H9 (cell line): Measurements from ENCODE around the gene LBX1. TPM values are rescaled to one million over a fixed set of nuclear protein-coding genes. Genes with fewer than 3 reads are reported as not detected.

Experiments used
- DNase-seq: peaks from one replicate; pipeline ENCODE4 v3.0.0-alpha.2; 2017
- H2AFZ ChIP-seq: one replicate; pipeline ENCODE4 v1.6.1; 2013; ENCODE audit warnings: mild to moderate bottlenecking, low read length, control low read depth, moderate library complexity
- H2AK5ac ChIP-seq: 2 replicates; pipeline ENCODE4 v1.6.1; 2013; ENCODE audit warnings: low read length, control low read depth, mixed read lengths; ENCODE audit not compliant: insufficient read length
- H2BK120ac ChIP-seq: one replicate; pipeline ENCODE4 v1.6.1; 2013; ENCODE audit warnings: low read depth, mild to moderate bottlenecking, low read length, control low read depth, inconsistent platforms; ENCODE audit not compliant: poor library complexity, severe bottlenecking
- H2BK12ac ChIP-seq: 2 replicates; pipeline ENCODE4 v1.6.1; 2013; ENCODE audit warnings: low read length, control low read depth, mixed read lengths, low read depth; ENCODE audit not compliant: insufficient read length
- H2BK15ac ChIP-seq: 2 replicates; pipeline ENCODE4 v1.6.1; 2013; ENCODE audit warnings: low read depth, low read length, control low read depth
- H2BK20ac ChIP-seq: one replicate; pipeline ENCODE4 v1.6.1; 2013; ENCODE audit warnings: low read depth, mild to moderate bottlenecking, low read length, control low read depth, inconsistent platforms; ENCODE audit not compliant: poor library complexity, severe bottlenecking
- H2BK5ac ChIP-seq: 2 replicates; pipeline ENCODE4 v1.6.1; 2013; ENCODE audit warnings: low read length, control low read depth, mixed read lengths; ENCODE audit not compliant: insufficient read length
- H3K14ac ChIP-seq: 2 replicates; pipeline ENCODE4 v1.6.1; 2013; ENCODE audit warnings: low read length, control low read depth; ENCODE audit not compliant: insufficient read depth
- H3K18ac ChIP-seq: 2 replicates; pipeline ENCODE4 v1.6.1; 2013; ENCODE audit warnings: low read depth, mild to moderate bottlenecking, mixed read lengths, low read length, control low read depth; ENCODE audit not compliant: insufficient read length
- H3K23ac ChIP-seq: 2 replicates; pipeline ENCODE4 v1.6.1; 2013; ENCODE audit warnings: low read length, control low read depth, mixed read lengths, low read depth; ENCODE audit not compliant: insufficient read length
- H3K23me2 ChIP-seq: 2 replicates; pipeline ENCODE4 v1.6.1; 2013; ENCODE audit warnings: low read depth, mild to moderate bottlenecking, mixed read lengths, low read length, control low read depth; ENCODE audit not compliant: insufficient read length, poor library complexity, severe bottlenecking
- H3K27ac ChIP-seq: 2 replicates; pipeline ENCODE4 v1.5.1; 2013; ENCODE audit warnings: low read length, control low read depth, mixed read lengths, low read depth; ENCODE audit not compliant: insufficient read length
- H3K27me3 ChIP-seq: 2 replicates; pipeline ENCODE4 v1.6.1; 2013; ENCODE audit warnings: low read length, control low read depth, inconsistent platforms; ENCODE audit not compliant: insufficient read depth
- H3K4ac ChIP-seq: 2 replicates; pipeline ENCODE4 v1.6.1; 2013; ENCODE audit warnings: low read depth, mild to moderate bottlenecking, control low read depth, inconsistent platforms, low read length, moderate library complexity
- H3K4me1 ChIP-seq: 2 replicates; pipeline ENCODE4 v1.6.1; 2013; ENCODE audit warnings: low read length, control low read depth, inconsistent platforms; ENCODE audit not compliant: insufficient read depth
- H3K4me2 ChIP-seq: 2 replicates; pipeline ENCODE4 v1.6.1; 2013; ENCODE audit warnings: low read length, control low read depth, mixed read lengths; ENCODE audit not compliant: insufficient read length, insufficient read depth
- H3K56ac ChIP-seq: 2 replicates; pipeline ENCODE4 v1.6.1; 2013; ENCODE audit warnings: low read depth, mild to moderate bottlenecking, mixed read lengths, low read length, control low read depth; ENCODE audit not compliant: insufficient read length
- H3K79me1 ChIP-seq: 2 replicates; pipeline ENCODE4 v1.6.1; 2013; ENCODE audit warnings: low read depth, mild to moderate bottlenecking, moderate library complexity, low read length, control low read depth, inconsistent platforms; ENCODE audit not compliant: insufficient read depth, poor library complexity, severe bottlenecking
- H3K79me2 ChIP-seq: 2 replicates; pipeline ENCODE4 v1.6.1; 2013; ENCODE audit warnings: low read length, control low read depth, inconsistent platforms; ENCODE audit not compliant: insufficient read depth
- H3K9ac ChIP-seq: 2 replicates; pipeline ENCODE4 v1.6.1; 2013; ENCODE audit warnings: low read length, control low read depth, mixed read lengths; ENCODE audit not compliant: insufficient read length; ENCODE audit errors: extremely low read depth
- H3K9me3 ChIP-seq: one replicate; pipeline ENCODE4 v1.6.1; 2013; ENCODE audit warnings: low read depth, low read length, inconsistent platforms; ENCODE audit not compliant: control insufficient read depth
- H3T11ph ChIP-seq: one replicate; pipeline ENCODE4 v1.6.1; 2013; ENCODE audit warnings: mild to moderate bottlenecking, low read length, control low read depth, inconsistent platforms
- H4K20me1 ChIP-seq: one replicate; pipeline ENCODE4 v1.6.1; 2013; ENCODE audit not compliant: control insufficient read depth, insufficient read length, insufficient read depth
- H4K5ac ChIP-seq: 2 replicates; pipeline ENCODE4 v1.6.1; 2013; ENCODE audit warnings: low read depth, mild to moderate bottlenecking, mixed read lengths, low read length, control low read depth; ENCODE audit not compliant: insufficient read length
- H4K8ac ChIP-seq: replicated peaks from 2 replicates; pipeline ENCODE4 v1.6.1; 2013; ENCODE audit warnings: low read length, control low read depth, mixed read lengths, low read depth; ENCODE audit not compliant: insufficient read length
- H4K91ac ChIP-seq: 2 replicates; pipeline ENCODE4 v1.6.1; 2013; ENCODE audit warnings: low read depth, mild to moderate bottlenecking, moderate library complexity, mixed read lengths, low read length, control low read depth; ENCODE audit not compliant: insufficient read length
- H3K27ac Mint-ChIP-seq, 3 experiments: 2 replicates in 2 of 3; 3 replicates in 1 of 3; pipeline ENCODE4 v1.8.0; 2020 to 2021; ENCODE audit warnings: mixed read lengths in 3 of 3, mild to moderate bottlenecking in 1 of 3, moderate library complexity in 1 of 3
- H3K27me3 Mint-ChIP-seq: 2 replicates; pipeline ENCODE4 v1.8.0; 2021; ENCODE audit warnings: low read depth, mild to moderate bottlenecking, moderate library complexity, mixed read lengths
- H3K36me3 Mint-ChIP-seq, 3 experiments: 2 replicates in 2 of 3; 3 replicates in 1 of 3; pipeline ENCODE4 v1.8.0; 2020 to 2021; ENCODE audit warnings: low read depth in 3 of 3, mixed read lengths in 3 of 3; ENCODE audit not compliant: insufficient read depth in 1 of 3
- H3K4me1 Mint-ChIP-seq, 2 experiments: 2 replicates each; pipeline ENCODE4 v1.8.0; 2020; ENCODE audit warnings: mixed read lengths in 2 of 2
- H3K4me3 Mint-ChIP-seq, 2 experiments: 2 replicates in 1 of 2; 3 replicates in 1 of 2; pipeline ENCODE4 v1.8.0; 2020 to 2021; ENCODE audit warnings: mild to moderate bottlenecking in 2 of 2, mixed read lengths in 2 of 2, moderate library complexity in 1 of 2
- H3K9me3 Mint-ChIP-seq, 2 experiments: 2 replicates in 1 of 2; 3 replicates in 1 of 2; pipeline ENCODE4 v1.8.0; 2020; ENCODE audit warnings: mild to moderate bottlenecking in 2 of 2, mixed read lengths in 2 of 2, moderate library complexity in 1 of 2
- WGBS: extraction: QIAGEN DNeasy Blood & Tissue Kit; methylation state at CpG from one replicate; pipeline ENCODE4 v1.1.7; 2013; ENCODE audit warnings: missing lambda C conversion rate, low lambda C conversion rate, mixed read lengths; ENCODE audit not compliant: insufficient read length; ENCODE audit errors: extremely low coverage; 5-methylcytosine and 5-hydroxymethylcytosine counted together
- total RNA-seq: library from RNA; stranded (reverse); gene quantifications from 2 replicates; pipeline ENCODE4 v1.2.1, GENCODE V29; 2021
- TF ChIP-seq, protein P1 (sequence below): fragments of 200-600 bp; sonication (generic); conservative IDR thresholded peaks from 3 replicates; pipeline ENCODE4 v1.8.0; 2021; ENCODE audit warnings: antibody characterized with exemption, mild to moderate bottlenecking

Gene LBX1
- total RNA-seq, 1 experiment from 2014 or later, result not detected

- H3K79me1 ChIP-seq, result no peaks in the 10 kb centered on the region
- H3K27me3 Mint-ChIP-seq, result peaks cover 41% of the 10 kb centered on the region
- no peak overlapping the region for H2BK5ac ChIP-seq
- no peak overlapping the region for H4K91ac ChIP-seq
- no peak overlapping the region for H2AFZ ChIP-seq
- DNase-seq, result peak; percentile 63
- H3K27me3 ChIP-seq, result no peaks in the 10 kb centered on the region; the same call in 1 of the 2 replicates
- H3K79me2 ChIP-seq, result no peaks in the 10 kb centered on the region
- H2BK20ac ChIP-seq, result no peak overlapping the region
- no peak overlapping the region for H3K23ac ChIP-seq
- no CpG with 5 or more reads among the region's 7 CpGs for WGBS
- H2AK5ac ChIP-seq, result no peak overlapping the region
- no peak overlapping the region for H4K5ac ChIP-seq
- no peak overlapping the region for H3K9ac ChIP-seq
- H4K20me1 ChIP-seq, result no peaks in the 10 kb centered on the region
- H3K9me3 ChIP-seq, result no peaks in the 10 kb centered on the region
- H3K27ac Mint-ChIP-seq, result peak overlapping the region in 1 of 3 experiments; percentile 36; a peak in 1 of 7 replicates
- no peak overlapping the region for H4K8ac ChIP-seq
- H3K4me1 Mint-ChIP-seq, result peaks cover 27 to 33% of the 10 kb centered on the region in 2 experiments
- H3K36me3 Mint-ChIP-seq, result no peaks in the 10 kb centered on the region
- H3K18ac ChIP-seq, result no peak overlapping the region
- H3K4me2 ChIP-seq, result no peak overlapping the region
- no peak overlapping the region for H3K4ac ChIP-seq
- no peak overlapping the region for H2BK12ac ChIP-seq
- H3K27ac ChIP-seq, result no peak overlapping the region
- H3K56ac ChIP-seq, result no peak overlapping the region
- TF ChIP-seq, protein P1, sequence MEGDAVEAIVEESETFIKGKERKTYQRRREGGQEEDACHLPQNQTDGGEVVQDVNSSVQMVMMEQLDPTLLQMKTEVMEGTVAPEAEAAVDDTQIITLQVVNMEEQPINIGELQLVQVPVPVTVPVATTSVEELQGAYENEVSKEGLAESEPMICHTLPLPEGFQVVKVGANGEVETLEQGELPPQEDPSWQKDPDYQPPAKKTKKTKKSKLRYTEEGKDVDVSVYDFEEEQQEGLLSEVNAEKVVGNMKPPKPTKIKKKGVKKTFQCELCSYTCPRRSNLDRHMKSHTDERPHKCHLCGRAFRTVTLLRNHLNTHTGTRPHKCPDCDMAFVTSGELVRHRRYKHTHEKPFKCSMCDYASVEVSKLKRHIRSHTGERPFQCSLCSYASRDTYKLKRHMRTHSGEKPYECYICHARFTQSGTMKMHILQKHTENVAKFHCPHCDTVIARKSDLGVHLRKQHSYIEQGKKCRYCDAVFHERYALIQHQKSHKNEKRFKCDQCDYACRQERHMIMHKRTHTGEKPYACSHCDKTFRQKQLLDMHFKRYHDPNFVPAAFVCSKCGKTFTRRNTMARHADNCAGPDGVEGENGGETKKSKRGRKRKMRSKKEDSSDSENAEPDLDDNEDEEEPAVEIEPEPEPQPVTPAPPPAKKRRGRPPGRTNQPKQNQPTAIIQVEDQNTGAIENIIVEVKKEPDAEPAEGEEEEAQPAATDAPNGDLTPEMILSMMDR, result no peak
- H2BK15ac ChIP-seq, result no peak overlapping the region
- H3K4me1 ChIP-seq, result no peaks in the 10 kb centered on the region; the same call in 1 of the 2 replicates
- H3K23me2 ChIP-seq, result no peaks in the 10 kb centered on the region
- H3K9me3 Mint-ChIP-seq, result no peaks in the 10 kb centered on the region; a peak in 1 of 5 replicates
- H3T11ph ChIP-seq, result no peak overlapping the region
- no peak overlapping the region for H3K4me3 Mint-ChIP-seq
- H2BK120ac ChIP-seq, result no peak overlapping the region
- H3K14ac ChIP-seq, result no peak overlapping the region
These were observed 38.0 kb upstream of the LBX1 start for GRCh38 chr10:101267290-101267680.
